Measurements from ENCODE around the gene SLC4A1.
A peak's percentile ranks its signal among the peaks of the same experiment; 100 is the strongest.

The SLC4A1 gene

DNA sequence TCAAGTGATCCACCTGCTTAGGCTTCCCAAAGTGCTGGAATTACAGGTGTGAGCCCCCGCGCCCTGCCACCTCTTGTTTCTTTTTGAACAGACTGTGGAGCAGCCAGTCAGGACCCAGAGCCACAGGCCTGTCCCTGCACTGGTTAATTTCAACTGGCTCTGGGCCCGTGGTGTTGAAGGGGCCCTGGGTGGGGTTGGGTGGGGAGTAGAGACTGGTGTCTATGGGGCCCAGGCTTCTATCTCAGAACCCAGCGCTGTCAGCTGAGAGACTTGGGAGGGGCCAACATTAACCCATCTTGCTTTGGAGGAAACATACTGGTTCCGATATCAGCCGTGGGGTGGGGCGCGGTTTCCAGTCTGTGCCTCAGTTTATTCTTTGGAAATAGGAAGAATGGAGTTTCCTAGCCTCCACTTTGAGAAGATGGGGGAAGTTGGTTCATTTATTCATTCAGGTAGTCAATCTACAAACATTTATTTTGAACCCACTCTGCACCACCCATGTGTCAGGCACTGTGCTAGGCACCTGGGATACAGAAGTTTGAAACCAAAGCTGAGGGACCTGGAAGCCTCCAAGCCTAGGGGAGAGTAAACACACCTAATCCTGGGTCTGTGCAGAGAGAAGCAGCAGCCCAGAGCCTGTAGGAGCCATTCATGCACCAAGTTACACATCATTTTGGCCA lies 15.5 kb upstream of the SLC4A1 start:
- peak; percentile 95 for DNase-seq

DNA sequence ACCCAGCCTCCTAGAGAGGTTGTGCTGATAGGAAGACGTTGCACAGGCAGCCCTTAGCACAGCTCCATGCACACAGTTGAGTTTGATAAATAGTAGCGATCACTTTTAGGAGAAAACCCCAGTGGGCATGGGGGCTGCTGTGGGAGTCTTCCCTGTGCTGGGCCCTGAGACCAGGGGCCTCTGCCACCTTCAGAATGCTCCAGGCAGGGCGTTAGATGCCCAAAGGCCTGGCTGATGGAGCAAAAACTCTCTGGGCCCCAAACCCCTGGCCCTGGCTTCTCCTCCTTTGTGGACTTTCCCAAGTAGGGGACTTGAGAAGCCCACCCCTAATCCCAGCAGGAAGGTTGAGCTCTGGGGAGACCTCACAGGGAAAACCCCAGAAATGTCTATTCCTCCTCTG lies 14.3 kb upstream of the SLC4A1 start:
- DNase-seq = peak; percentile 47

DNA sequence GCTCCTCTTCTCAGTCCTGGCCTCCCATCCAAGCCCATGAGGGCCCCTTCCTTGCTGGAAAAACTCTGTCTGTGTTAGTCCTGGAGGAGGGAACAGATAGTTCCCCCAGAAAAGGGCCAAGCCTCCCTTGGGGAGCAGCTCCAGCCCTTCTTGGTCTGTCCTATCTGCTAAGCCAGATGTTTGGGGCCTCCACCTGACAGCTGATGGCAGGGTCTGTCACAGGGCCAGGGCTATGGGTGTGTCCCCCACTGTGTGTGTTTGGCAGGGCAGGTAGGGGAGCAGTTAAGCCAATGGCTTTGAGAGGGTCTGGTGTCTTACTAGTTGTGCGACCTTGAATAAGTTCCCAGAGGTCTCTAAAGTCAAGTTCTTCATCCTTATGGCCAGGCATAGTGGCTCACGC lies 13.6 kb upstream of the SLC4A1 start:
- peak; percentile 92 for DNase-seq

DNA sequence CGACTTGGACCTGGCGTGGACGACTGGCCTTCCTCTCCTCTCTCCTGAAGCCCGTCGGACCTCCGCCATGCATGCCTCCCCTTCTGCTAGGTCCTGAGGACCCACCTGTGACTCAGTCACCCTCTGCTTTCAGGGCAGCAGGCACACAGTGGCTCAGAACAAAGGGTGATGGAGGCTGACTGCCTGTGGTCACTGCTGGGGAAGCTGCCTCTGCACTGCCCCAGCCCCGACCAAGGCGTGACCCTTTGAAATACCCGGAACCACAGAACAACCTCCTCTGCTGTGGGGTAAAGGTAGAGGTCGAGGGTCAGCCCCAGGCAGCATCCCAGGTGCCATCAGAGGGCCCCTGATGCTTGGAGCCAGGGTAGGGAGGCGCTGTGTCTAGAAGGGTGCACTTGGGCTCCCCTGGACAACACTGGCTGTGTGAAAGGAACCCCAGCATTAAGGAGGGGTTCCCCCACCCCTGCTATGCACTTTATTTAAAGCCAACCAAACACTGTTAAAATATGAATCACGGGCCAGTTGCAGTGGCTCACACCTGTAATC lies 12.5 kb upstream of the SLC4A1 start:
- no peak for DNase-seq

DNA sequence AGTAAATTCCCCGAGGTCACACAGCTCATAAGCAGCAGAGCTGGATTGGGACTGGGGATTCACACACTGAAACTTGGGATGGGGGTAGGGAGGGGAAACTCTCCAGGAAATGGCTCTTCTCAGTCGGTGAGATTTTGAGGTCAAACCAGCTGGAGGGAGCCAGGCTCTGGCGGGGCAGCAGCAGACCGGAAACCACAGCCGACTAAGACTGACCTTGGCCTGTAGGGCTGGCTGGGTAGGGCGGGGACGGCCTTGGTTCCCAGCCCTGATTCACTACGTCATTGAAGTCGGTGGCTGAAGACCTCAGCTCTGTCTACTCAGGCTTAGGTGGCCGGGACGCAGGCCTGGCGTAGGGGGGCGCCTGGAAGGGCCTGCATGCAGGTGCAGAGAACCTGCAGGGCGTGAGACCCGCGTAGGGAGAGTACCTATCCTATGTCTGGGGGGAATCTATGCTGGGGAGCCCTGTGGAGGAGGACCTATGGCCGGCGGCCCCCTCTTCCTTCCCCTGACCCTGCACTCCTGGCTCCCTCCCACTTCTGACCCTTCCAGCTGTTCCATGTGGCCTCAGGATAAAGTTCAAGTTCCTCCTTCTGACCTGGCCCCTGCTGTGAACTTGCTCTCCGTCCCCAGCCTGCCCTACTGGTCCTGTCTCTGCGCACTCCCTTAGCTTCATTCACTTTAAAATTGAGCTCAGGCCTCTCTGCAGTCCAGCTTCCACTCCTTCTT lies 11.9 kb upstream of the SLC4A1 start:
- DNase-seq = peak; percentile 79

DNA sequence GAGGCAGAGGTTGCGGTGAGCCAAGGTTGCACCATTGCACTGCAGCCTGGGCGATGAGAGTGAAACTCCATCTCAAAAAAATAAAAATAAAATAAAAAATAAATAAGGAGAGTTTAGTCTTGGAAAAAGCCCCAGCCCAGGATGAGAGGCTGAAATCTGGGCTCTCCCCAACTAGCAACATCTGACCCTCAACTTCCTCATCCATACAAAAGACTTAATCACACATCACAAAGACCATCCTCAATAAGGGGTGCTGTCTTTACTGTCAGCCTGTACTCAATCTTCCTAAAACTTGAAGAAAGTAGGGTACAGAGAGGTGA lies 11.4 kb upstream of the SLC4A1 start:
- DNase-seq = no peak

- no peak for DNase-seq
Observed at GRCh38 chr17:44277976-44278375, 10.0 kb upstream of the SLC4A1 start.

DNA sequence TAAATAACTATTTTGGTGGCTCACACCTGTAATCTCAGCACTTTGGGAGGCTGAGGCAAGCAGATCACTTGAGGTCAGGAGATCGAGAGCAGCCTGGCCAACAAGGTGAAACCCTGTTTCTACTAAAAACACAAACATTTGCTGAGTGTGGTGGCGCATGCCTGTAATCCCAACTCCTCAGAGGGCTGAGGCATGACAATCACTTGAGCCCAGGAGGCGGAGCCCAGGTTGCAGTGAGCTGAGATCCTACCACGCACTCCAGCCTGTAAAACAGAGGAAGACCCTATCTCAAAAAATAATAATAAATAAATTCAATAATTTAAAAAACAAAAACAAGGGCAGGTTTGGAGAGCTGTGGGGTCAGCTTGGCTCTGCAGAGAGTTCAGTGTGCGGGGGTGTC lies 5.7 kb upstream of the SLC4A1 start:
- DNase-seq = no peak

DNA sequence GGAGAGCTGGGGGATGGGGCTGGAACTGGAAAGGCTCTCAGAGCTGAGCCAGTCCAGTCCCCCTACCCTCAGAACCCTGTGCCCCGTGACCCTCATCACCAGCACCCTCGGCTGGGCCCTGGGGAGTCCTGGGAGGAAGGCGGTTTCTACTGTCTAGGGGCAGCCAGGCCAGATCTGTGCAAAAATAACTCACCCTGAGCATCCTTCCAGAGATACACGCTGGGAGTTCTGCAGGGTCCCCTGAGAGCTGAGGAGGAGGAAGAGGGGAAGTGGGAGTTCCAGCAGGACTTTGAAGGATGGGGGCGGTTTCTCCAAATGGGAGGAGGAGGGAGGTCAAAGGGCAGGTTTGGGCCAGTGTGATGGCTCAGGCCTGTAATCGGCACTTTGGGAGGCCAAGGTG lies 5.0 kb upstream of the SLC4A1 start:
- no peak for DNase-seq

- no peak for DNase-seq
Observed at GRCh38 chr17:44272321-44272951, 4.5 kb upstream of the SLC4A1 start.

- DNase-seq = no peak
Observed at GRCh38 chr17:44269535-44270240, 1.8 kb upstream of the SLC4A1 start.

DNA sequence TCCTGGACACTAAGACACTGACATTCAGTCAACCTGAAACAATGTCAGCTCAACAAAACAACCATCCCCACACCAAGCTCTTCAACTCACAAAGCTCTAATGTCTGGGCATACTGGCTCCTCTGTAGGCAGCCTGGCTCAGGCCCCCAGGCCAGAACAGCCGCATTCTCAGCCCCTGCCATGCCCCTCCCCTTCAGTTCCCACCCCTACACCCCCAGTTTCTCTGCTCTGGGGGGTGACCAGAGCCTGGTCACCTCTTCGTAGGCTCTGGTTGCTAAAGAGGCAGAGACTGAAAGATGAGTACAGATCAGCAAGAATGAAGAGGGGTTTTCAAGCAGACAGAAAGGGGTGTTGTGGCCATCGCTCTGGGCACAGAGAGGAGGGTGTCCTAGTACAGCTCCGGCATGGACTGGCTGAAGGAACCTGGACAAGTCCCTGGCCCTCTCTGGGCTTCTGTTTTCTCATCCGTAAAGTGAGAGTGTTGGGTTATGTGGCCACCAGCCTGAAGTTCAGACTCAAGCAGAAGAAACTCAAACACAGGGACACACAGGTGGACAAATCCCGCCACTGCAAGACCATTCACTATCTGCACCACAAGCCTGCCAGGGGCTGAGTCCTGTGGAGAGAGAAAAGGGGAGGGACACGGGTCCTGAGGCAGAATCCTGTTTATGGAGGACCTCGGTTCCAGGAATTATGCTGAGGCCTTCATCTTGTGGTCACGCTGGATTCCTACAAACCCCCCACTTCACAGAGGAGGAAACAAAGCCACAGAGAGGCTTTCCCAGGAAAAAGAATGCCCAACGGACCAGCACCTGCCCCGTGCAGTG lies 987 bp upstream of the SLC4A1 start:
- no peak for DNase-seq

GRCh38 chr17:44267165-44267455 lies 825 bp downstream of the SLC4A1 start:
- no peak for DNase-seq

- peak; percentile 96 for DNase-seq
Observed at GRCh38 chr17:44266402-44267164, 1.4 kb downstream of the SLC4A1 start.

- no peak for DNase-seq
Observed at GRCh38 chr17:44263345-44263902, 4.5 kb downstream of the SLC4A1 start.

DNA sequence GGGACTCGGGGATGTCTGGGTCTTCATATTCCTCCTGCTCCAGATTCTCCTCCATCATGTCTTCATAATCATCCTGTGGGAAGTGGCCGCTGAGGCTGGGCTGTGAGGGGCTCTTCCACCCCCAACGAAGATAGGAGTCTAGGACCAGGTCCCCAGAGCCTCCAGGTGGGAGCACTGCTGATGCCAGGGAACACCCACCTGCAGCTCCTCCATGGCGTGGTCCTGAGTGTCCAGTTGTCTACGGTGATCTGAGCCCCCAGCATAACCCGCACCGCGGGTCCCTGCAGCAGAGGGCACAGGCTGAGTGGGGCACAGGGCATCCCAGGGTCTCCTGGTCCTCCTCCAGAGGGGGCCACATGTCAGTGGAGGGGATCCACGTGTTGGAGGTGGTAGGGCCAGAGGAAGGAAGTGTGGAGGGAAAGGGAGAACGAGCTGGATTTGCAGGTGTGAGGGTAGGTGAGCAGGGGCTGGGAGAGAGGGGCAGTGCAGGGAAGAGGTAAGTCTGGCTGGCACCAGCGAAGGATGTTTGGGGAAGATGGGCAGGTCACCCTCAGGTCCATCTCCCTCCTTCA lies 5.2 kb downstream of the SLC4A1 start:
- no peak for DNase-seq

- no peak for DNase-seq
Observed at GRCh38 chr17:44260296-44260695, 7.6 kb downstream of the SLC4A1 start.

DNA sequence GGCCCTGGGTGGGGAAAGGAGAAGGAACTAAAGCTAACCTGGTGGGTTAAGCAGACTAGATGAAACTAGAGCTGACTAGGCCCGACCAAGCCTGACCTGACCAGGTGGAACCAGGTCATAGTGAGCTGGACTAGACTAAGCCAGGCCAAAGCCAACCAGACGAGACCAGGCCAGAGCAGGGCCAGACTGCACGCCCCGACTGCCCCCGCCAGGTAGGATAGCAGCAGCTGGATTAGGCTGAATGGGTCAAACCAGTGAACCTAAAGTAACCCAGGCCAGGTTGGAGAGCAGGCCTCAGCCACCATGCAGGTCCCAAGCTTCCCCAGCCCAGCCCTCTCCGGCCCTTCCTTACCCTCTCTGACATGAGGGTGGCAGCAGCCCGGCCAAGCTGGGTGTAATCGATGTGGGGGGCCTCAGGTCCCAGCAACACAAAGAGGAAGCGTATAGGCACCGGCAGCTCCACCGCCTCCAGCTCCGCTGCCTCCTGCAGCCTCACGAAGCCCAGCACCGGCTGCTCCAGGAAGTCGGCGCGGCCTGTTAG lies 9.1 kb downstream of the SLC4A1 start:
- no peak for DNase-seq

DNA sequence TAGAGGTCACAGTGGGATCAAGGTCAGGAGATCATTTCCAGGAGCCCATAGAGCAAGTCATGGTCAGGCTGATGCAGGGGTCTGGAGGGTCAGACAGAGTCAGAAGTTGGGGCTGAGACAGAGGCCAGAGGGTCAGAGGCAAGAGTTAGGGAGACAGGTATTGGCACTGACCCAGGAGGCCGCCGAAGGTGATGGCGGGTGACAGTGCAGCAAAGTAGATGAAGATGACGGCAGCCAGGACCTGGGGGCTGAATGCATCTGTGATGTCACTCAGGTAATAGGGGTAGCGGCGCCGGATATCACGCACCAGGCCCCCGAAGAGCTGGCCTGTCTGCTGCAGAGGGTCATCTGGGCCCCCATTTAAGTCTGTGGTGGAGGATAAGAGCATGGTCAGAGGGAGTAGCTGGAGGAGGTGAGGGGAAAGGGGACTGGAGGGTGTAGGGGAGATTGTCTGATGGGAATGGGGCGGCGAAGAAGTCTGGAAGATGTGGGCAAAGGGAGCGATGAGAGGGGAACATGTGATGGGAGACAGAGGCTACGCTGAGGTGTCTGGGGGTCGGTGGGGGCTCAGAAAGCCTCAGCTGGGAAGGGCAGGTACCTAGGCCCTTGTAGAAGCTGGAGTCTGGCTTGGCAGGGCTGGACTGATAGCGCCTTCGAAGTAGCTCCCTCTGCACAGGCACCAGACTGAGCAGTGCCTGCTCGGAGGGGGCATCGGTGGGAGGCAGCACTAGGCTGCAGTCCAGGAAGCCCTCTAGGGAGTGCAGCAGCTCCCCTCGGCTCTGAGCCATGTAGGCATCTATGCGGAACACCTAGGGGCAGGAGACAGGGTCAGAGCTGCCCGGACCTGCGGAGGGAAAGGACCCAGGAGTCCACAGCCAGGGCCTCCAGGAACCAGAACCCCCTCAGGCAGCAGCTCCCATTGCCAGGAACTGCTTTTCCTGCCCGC lies 9.8 kb downstream of the SLC4A1 start:
- no peak for DNase-seq

DNA sequence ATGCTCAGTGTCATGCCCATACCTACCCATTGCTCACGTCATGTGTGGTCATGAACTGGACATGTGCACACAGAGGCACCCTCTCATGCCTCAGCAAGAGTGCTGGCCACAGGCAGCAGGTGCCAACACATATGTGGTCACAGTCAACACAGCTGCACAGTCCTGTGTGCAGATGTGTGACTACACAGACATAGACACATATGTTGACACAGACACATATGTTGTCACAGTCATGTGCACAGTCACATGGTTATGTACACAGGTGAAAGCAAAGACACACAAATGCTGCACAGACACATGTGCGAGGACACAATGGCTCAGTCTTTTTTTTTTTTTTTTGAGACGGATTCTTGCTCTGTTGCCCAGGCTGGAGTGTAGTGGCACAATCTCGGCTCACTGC lies 11.3 kb downstream of the SLC4A1 start:
- no peak for DNase-seq
